ENCODE data around the gene BCL2L14. TPM values are rescaled to one million over a fixed set of nuclear protein-coding genes. Genes with fewer than 3 reads are reported as not detected.

BCL2L14 gene
- polyA plus RNA-seq, 1 donor (not counting 4 experiments of a cell fraction or from before 2014, with no cell fraction given), result not detected

GRCh38 chr12:12095021-12095420 is 24.3 kb downstream of the BCL2L14 start:
- DNase-seq (ENCODE audit: low read depth, low spot score), result no peak

DNA sequence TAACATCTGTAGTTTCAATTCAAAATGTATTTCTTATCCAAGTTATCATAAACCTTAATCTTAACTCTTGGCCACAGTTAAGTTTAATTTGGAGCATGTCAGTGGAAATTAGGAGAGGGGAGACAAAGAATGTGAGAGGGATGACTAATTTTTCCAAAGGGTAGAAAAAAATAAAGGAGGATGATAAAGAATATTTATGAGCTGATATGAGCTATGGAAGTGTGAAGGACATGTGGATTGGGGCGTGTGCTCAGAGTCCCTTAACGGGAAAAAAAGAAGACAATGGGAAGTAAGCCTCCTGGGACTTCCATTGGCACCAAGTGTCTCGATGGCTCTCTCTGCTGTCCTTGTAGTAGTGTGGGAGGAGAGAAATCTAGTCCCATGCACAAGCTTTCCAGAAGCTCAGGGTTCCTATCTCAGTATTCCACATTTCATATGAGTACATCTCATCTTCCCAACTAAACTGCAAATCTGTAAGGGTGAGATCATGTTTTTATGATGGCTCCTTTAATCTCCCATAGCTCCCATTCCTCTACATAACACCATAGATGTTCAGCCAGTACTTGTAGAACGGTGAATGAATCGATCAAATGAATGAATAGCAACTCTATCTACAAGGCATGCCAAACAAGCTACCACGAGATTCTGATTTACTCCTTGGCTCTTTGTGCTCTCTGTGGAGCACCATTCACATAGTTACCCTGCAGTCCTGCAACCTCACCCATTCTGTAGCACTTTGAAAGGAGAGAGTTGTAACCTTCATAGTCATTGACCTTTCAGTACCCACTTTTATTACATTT is 27.4 kb downstream of the BCL2L14 start:
- H4K20me1 ChIP-seq (ENCODE audit: control insufficient read depth, extremely low read depth, insufficient read depth, low read length), result no peaks in the 10 kb centered on the region
- no peak overlapping the region for H3K27ac ChIP-seq (ENCODE audit: control insufficient read depth, insufficient read depth, low read length)
- FAIRE-seq (no peak), DNase-seq (ENCODE audit: low read depth, low spot score) (no peak)
- H3K4me1 ChIP-seq (ENCODE audit: control insufficient read depth, extremely low read depth, insufficient read depth, low read length), result no peaks in the 10 kb centered on the region
- no peak overlapping the region for H2AFZ ChIP-seq (ENCODE audit: control insufficient read depth, low read length)
- H3K27me3 ChIP-seq (ENCODE audit: control insufficient read depth, extremely low read depth, insufficient read depth, low read length), result no peaks in the 10 kb centered on the region
- no peaks in the 10 kb centered on the region for H3K9me1 ChIP-seq (ENCODE audit: control insufficient read depth, extremely low read depth, insufficient read depth, low read length)
- no peaks in the 10 kb centered on the region for H3K36me3 ChIP-seq (ENCODE audit: control insufficient read depth in 2 of 2, extremely low read depth in 1 of 2, insufficient read depth in 2 of 2, low read length in 2 of 2)
- H3K79me2 ChIP-seq (ENCODE audit: control insufficient read depth, insufficient read depth, low read length), result no peaks in the 10 kb centered on the region
- TF ChIP-seq, protein P1, sequence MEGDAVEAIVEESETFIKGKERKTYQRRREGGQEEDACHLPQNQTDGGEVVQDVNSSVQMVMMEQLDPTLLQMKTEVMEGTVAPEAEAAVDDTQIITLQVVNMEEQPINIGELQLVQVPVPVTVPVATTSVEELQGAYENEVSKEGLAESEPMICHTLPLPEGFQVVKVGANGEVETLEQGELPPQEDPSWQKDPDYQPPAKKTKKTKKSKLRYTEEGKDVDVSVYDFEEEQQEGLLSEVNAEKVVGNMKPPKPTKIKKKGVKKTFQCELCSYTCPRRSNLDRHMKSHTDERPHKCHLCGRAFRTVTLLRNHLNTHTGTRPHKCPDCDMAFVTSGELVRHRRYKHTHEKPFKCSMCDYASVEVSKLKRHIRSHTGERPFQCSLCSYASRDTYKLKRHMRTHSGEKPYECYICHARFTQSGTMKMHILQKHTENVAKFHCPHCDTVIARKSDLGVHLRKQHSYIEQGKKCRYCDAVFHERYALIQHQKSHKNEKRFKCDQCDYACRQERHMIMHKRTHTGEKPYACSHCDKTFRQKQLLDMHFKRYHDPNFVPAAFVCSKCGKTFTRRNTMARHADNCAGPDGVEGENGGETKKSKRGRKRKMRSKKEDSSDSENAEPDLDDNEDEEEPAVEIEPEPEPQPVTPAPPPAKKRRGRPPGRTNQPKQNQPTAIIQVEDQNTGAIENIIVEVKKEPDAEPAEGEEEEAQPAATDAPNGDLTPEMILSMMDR (optimal IDR thresholded peaks at IDR 0.05 in 1 of 3, IDR thresholded peaks at IDR 0.05 in 1 of 3, conservative IDR thresholded peaks at IDR 0.05 in 1 of 3; ENCODE audit: extremely low read depth in 1 of 3, insufficient read depth in 2 of 3, low read length in 3 of 3), result no peak
- no peak for TF ChIP-seq EZH2 (IDR thresholded peaks at IDR 0.05; ENCODE audit: low read length)
- H3K9me3 ChIP-seq (ENCODE audit: control insufficient read depth, low read depth, low read length), result no peaks in the 10 kb centered on the region
- no peak overlapping the region for H3K4me3 ChIP-seq (ENCODE audit: control insufficient read depth in 2 of 3, extremely low read depth in 1 of 3, insufficient read depth in 2 of 3, low read depth in 1 of 3, low read length in 3 of 3)
- dilution Hi-C loops (cut with MboI; ENCODE audit: extremely low pct_ligation_motif_present, low sequenced_read_pairs), result loop anchor here (25.0 kb wide), 1 partner anchor 239 kb away; no protein-coding TSS in a partner anchor
- no peak overlapping the region for H3K4me2 ChIP-seq (ENCODE audit: control insufficient read depth, extremely low read depth, insufficient read depth, low read depth, low read length)
- H3K9ac ChIP-seq (ENCODE audit: control insufficient read depth, extremely low read depth, insufficient read depth, low read length), result no peak overlapping the region

More at GRCh38 chr12:12095021-12095420, 24.3 kb downstream of the BCL2L14 start:
- H3K4me3 ChIP-seq (ENCODE audit: control insufficient read depth in 2 of 3, extremely low read depth in 1 of 3, insufficient read depth in 2 of 3, low read depth in 1 of 3, low read length in 3 of 3), result no peak overlapping the region
- no peaks in the 10 kb centered on the region for H3K36me3 ChIP-seq (ENCODE audit: control insufficient read depth in 2 of 2, extremely low read depth in 1 of 2, insufficient read depth in 2 of 2, low read length in 2 of 2)
- FAIRE-seq, result no peak
- H3K79me2 ChIP-seq (ENCODE audit: control insufficient read depth, insufficient read depth, low read length), result no peaks in the 10 kb centered on the region
- dilution Hi-C loops (cut with MboI; ENCODE audit: extremely low pct_ligation_motif_present, low sequenced_read_pairs), result loop anchor here (25.0 kb wide), 1 partner anchor 242 kb away; no protein-coding TSS in a partner anchor
- H3K27me3 ChIP-seq (ENCODE audit: control insufficient read depth, extremely low read depth, insufficient read depth, low read length), result peaks cover 15% of the 10 kb centered on the region
- no peaks in the 10 kb centered on the region for H3K9me1 ChIP-seq (ENCODE audit: control insufficient read depth, extremely low read depth, insufficient read depth, low read length)
- peaks cover 4% of the 10 kb centered on the region for H3K4me1 ChIP-seq (ENCODE audit: control insufficient read depth, extremely low read depth, insufficient read depth, low read length)
- TF ChIP-seq, protein P1 (optimal IDR thresholded peaks at IDR 0.05 in 1 of 3, IDR thresholded peaks at IDR 0.05 in 1 of 3, conservative IDR thresholded peaks at IDR 0.05 in 1 of 3; ENCODE audit: extremely low read depth in 1 of 3, insufficient read depth in 2 of 3, low read length in 3 of 3), result no peak
- TF ChIP-seq EZH2 (IDR thresholded peaks at IDR 0.05; ENCODE audit: low read length), result no peak
- no peaks in the 10 kb centered on the region for H4K20me1 ChIP-seq (ENCODE audit: control insufficient read depth, extremely low read depth, insufficient read depth, low read length)
- H3K9ac ChIP-seq (ENCODE audit: control insufficient read depth, extremely low read depth, insufficient read depth, low read length), result no peak overlapping the region
- no peak overlapping the region for H2AFZ ChIP-seq (ENCODE audit: control insufficient read depth, low read length)
- no peaks in the 10 kb centered on the region for H3K9me3 ChIP-seq (ENCODE audit: control insufficient read depth, low read depth, low read length)
- H3K27ac ChIP-seq (ENCODE audit: control insufficient read depth, insufficient read depth, low read length), result no peak overlapping the region
- H3K4me2 ChIP-seq (ENCODE audit: control insufficient read depth, extremely low read depth, insufficient read depth, low read depth, low read length), result no peak overlapping the region
